IPS-15b (cell line): ENCODE data around the gene ZNF737.
A peak's percentile ranks its signal among the peaks of the same experiment; 100 is the strongest.
"Not testable (repeated sequence)": the region's sequence is repeated elsewhere in the genome, so short reads cannot be mapped to it uniquely, and the experiment has no call there.

ENCODE experiments used
- H3K27me3 ChIP-seq: one replicate; pipeline ENCODE4 v1.6.1; 2013; ENCODE audit warnings: low read length; ENCODE audit not compliant: control insufficient read depth, insufficient read depth
- H3K36me3 ChIP-seq: one replicate; pipeline ENCODE4 v1.6.1; 2013; ENCODE audit warnings: low read length; ENCODE audit not compliant: control insufficient read depth, insufficient read depth
- H3K4me1 ChIP-seq: one replicate; pipeline ENCODE4 v1.6.1; 2013; ENCODE audit warnings: mild to moderate bottlenecking, low read length; ENCODE audit not compliant: control insufficient read depth, insufficient read depth
- H3K4me3 ChIP-seq: one replicate; pipeline ENCODE4 v1.5.1; 2013; ENCODE audit warnings: low read depth, low read length
- H3K9ac ChIP-seq: one replicate; pipeline ENCODE4 v1.6.1; 2013; ENCODE audit warnings: low read depth, mild to moderate bottlenecking, low read length
- H3K9me3 ChIP-seq: one replicate; pipeline ENCODE4 v1.6.1; 2013; ENCODE audit warnings: mild to moderate bottlenecking, low read length; ENCODE audit not compliant: control insufficient read depth, insufficient read depth

The ZNF737 gene

GRCh38 chr19:20565321-20566018, at the start of gene ZNF737:
Gene ZNF737, minus strand, starts transcription at chr19:20565781. Its CDS starts 141 bp downstream, at chr19:20565640.
- Histone ChIP-seq H3K27me3 (no peaks in the 10 kb centered on the region), H3K9ac (peak within 1 kb of the TSS; percentile 85), H3K36me3 (no peaks in the 10 kb centered on the region), H3K4me1 (no peaks in the 10 kb centered on the region), H3K4me3 (peak within 1 kb of the TSS; percentile 85), H3K9me3 (no peaks in the 10 kb centered on the region)

GRCh38 chr19:20614971-20615370, 49.4 kb upstream of the ZNF737 start:
- H3K27me3 ChIP-seq, H3K36me3 ChIP-seq, H3K9me3 ChIP-seq, H3K4me1 ChIP-seq, H3K4me3 ChIP-seq, H3K9ac ChIP-seq: not testable (repeated sequence)

DNA sequence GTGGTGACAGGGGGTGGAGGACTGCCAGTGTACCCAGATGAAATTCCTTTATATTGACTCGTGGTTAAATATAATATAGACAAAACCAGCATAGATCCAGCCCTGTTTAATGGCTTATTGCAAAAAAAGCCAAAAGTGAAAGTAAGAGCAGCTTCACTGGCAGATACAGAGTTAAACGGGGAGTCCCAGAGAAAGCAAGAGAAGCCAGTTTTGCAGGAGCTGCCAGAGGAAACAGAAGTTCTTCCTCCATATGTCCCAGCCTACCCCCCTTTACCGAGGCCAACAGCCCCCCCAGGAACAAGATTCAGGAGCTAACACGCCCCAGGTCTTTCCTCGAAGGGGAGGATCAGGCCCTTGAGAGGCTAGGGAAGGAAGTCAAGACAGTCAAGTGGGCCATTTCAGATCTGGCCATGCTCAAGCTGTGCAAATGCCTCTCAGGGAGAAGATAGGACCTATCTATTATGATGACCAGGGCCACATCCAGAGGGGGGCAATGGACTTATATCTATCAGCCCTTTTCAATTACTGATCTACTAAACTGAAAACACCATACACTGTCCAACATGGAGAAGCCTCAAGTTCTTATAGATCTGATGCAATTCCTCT, 47.2 kb upstream of the ZNF737 start:
- no peaks in the 10 kb centered on the region for H3K27me3 ChIP-seq
- H3K4me3 ChIP-seq, result no peak overlapping the region
- no peaks in the 10 kb centered on the region for H3K36me3 ChIP-seq
- H3K9me3 ChIP-seq, result peaks cover 8% of the 10 kb centered on the region
- H3K4me1 ChIP-seq, result no peaks in the 10 kb centered on the region
- H3K9ac ChIP-seq, result no peak overlapping the region

- H3K9ac ChIP-seq, result no peak overlapping the region
- no peaks in the 10 kb centered on the region for H3K4me1 ChIP-seq
- H3K27me3 ChIP-seq, result no peaks in the 10 kb centered on the region
- peaks cover 8% of the 10 kb centered on the region for H3K9me3 ChIP-seq
- no peak overlapping the region for H3K4me3 ChIP-seq
- H3K36me3 ChIP-seq, result no peaks in the 10 kb centered on the region
Observed at GRCh38 chr19:20611866-20612265, 46.3 kb upstream of the ZNF737 start.

- Histone ChIP-seq H3K27me3 (no peaks in the 10 kb centered on the region), H3K4me3 (no peak overlapping the region), H3K4me1 (no peaks in the 10 kb centered on the region), H3K9ac (no peak overlapping the region), H3K36me3 (no peaks in the 10 kb centered on the region), H3K9me3 (peaks cover 11% of the 10 kb centered on the region)
Observed at GRCh38 chr19:20607943-20608342, 42.4 kb upstream of the ZNF737 start.

GRCh38 chr19:20558571-20558970, 7.0 kb downstream of the ZNF737 start:
- Histone ChIP-seq H3K27me3 (no peaks in the 10 kb centered on the region), H3K36me3 (no peaks in the 10 kb centered on the region), H3K9ac (no peak overlapping the region), H3K4me3 (no peak overlapping the region), H3K9me3 (peaks cover 9% of the 10 kb centered on the region), H3K4me1 (no peaks in the 10 kb centered on the region)

DNA sequence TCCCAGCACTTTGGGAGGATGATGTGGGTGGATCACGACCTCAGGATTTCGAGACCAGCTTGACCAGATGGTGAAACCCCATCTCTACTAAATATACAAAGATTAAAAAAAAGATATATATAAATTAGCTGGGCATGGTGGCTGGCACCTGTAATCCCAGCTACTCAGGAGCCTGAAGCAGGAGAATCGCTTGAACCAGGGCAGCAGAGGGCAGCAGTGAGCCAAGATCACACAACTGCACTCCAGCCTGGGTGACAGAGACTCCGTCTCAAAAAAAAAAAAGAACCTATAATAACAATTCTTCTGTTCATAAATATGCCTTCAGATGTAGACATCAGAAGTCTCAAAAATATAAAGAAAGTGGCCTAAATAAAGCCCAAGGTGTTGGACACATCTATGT, 7.6 kb downstream of the ZNF737 start:
- no peak overlapping the region for H3K4me3 ChIP-seq
- H3K9me3 ChIP-seq, result peaks cover 9% of the 10 kb centered on the region
- no peaks in the 10 kb centered on the region for H3K27me3 ChIP-seq
- no peaks in the 10 kb centered on the region for H3K4me1 ChIP-seq
- no peak overlapping the region for H3K9ac ChIP-seq
- H3K36me3 ChIP-seq, result no peaks in the 10 kb centered on the region

DNA sequence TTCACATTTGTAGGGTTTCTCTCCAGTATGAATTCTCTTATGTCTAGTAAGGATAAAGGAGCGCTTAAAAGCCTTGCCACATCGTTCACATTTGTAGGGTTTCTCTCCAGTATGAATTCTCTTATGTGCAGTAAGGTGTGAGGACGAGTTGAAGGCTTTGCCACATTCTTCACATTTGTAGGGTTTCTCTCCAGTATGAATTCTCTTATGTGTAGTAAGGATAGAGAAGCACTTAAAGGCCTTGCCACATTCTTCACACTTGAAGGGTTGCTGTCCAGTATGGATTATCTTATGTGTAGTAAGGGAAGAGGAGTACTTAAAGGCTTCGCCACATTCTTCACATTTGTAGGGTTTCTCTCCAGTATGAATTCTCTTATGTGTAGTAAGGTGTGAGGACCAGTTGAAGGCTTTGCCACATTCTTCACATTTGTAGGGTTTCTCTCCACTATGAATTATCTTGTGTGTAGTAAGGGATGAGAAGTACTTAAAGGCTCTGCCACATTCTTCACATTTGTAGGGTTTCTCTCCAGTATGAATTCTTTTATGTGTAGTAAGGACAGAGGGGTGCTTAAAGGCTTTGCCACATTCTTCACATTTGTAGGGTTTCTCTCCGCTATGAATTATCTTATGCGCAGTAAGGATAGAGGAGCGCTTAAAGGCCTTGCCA, 20.8 kb downstream of the ZNF737 start:
- not testable (repeated sequence) for H3K4me3 ChIP-seq, H3K4me1 ChIP-seq, H3K27me3 ChIP-seq, H3K9ac ChIP-seq
- peaks cover 55% of the 10 kb centered on the region for H3K9me3 ChIP-seq
- H3K36me3 ChIP-seq, result peaks cover 19% of the 10 kb centered on the region

GRCh38 chr19:20530303-20530702, 35.3 kb downstream of the ZNF737 start:
- not testable (repeated sequence) for H3K9ac ChIP-seq, H3K4me1 ChIP-seq, H3K36me3 ChIP-seq, H3K9me3 ChIP-seq, H3K4me3 ChIP-seq, H3K27me3 ChIP-seq

DNA sequence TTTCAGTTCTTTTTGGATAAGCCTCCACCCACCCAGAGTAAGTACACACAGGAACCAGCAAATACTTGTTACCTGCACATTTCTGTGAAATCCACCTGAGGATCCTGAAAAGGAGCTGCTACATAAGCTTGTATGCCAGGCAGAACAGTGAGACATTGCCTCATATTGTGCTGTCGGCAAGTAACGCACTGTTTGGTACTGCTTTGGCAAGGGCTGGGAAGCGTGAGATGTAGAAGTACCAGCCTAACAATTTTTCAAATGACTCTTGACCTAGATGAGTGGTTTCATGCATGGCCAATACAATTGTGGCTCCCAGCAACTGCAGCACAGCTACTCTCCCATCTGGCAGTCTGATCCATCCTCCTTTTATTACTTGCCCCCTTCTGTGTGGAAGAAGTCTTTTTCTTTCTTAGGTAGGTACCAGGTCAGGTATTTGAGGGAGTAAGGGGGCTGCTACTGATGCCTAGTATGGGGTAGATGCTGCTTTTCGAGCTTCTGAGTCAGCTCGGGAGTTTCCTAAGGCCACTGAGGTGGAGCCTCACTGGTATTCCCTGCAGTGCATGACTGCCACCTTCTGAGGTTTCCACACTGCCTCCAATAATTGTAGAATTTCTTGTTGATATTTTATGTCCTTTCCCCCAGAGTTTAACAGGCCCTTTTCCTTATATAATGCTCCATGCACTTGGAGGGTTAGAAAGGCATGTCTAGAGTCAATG, 52.2 kb downstream of the ZNF737 start:
- H3K27me3 ChIP-seq, result no peaks in the 10 kb centered on the region
- H3K9me3 ChIP-seq, result peaks cover under 1% of the 10 kb centered on the region
- no peak overlapping the region for H3K9ac ChIP-seq
- H3K4me1 ChIP-seq, result no peaks in the 10 kb centered on the region
- H3K36me3 ChIP-seq, result no peaks in the 10 kb centered on the region
- H3K4me3 ChIP-seq, result no peak overlapping the region

DNA sequence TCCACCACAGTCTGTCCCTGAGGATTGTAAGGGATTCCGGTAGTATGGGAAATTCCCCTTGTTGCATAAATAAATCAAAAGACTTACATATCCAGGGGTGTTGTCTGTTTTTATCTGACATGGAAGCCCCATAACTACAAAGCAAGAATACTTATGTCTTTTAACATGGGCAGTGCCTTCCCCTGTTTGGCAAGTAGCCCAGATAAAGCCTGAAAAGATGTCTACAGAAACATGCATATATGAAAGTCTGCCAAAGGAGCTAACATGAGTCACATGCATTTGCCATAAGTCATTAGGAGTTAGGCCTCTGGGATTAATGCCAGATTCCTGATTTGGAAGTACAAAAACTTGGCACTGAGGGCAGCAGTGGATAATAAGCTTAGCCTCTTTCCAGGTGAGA, 62.1 kb downstream of the ZNF737 start:
- H3K4me3 ChIP-seq, result no peak overlapping the region
- no peaks in the 10 kb centered on the region for H3K36me3 ChIP-seq
- no peak overlapping the region for H3K9ac ChIP-seq
- H3K4me1 ChIP-seq, result no peaks in the 10 kb centered on the region
- peaks cover 10% of the 10 kb centered on the region for H3K9me3 ChIP-seq
- no peaks in the 10 kb centered on the region for H3K27me3 ChIP-seq
